Measurements from ENCODE around the gene TSPAN9. TPM values are rescaled to one million over a fixed set of nuclear protein-coding genes. Genes with fewer than 3 reads are reported as not detected.

The TSPAN9 gene
- total RNA-seq, 1 donor from 2014 or later, result 7.8 TPM

DNA sequence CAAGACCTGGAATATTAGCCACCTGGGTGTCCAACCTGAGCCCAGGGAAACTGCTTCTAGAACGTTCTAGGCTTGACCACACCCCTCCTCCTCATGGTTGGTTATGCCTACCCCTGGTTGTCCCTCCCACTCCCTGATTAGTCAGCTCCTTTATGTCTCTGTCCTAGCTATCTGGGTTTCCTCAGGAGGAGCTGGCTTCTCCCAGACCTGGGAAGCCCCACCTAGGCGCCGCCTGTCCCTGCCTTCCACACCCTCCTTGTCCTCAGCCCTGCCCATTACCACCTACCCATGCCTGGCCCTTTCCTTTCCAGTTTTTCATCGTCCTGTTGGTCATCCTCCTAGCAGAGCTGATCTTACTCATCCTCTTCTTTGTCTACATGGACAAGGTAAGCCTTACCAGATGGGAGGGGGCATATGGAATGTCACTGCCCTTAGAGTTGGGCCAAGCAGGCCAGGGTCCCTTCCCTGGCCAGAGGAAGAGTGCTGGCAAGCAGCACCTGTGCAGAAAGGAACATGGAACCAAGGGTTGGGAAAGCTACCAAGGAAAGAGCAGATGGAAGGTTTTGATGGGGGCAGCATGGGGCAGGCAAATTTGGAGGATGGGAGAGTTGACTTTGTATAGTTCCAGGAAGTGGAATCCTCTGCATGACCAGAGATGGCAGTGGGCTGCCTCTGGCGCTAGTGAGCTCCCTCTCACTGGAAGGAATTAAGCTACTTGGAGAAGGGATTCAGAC is 201.7 kb downstream of the TSPAN9 start:
- no peak overlapping the region for H3K27ac ChIP-seq
- no peaks in the 10 kb centered on the region for H4K20me1 ChIP-seq (ENCODE audit: low read depth)
- Mint-ChIP-seq H3K9me3 (no peaks in the 10 kb centered on the region), H3K27ac (no peak overlapping the region), H3K36me3 (peaks cover 6% of the 10 kb centered on the region), H3K4me3 (no peak overlapping the region), H3K4me1 (peaks cover 17% of the 10 kb centered on the region), H3K27me3 (ENCODE audit: insufficient read depth, low read depth) (peaks cover 2% of the 10 kb centered on the region)
- DNase-seq (ENCODE audit: low spot score), result no peak
- no peaks in the 10 kb centered on the region for H3K79me2 ChIP-seq (ENCODE audit: low read depth)
- no peaks in the 10 kb centered on the region for H3K9me3 ChIP-seq (ENCODE audit: low read depth)
- no peak overlapping the region for H2AFZ ChIP-seq (replicated peaks)
- no peaks in the 10 kb centered on the region for H3K27me3 ChIP-seq
- H3K36me3 ChIP-seq, result no peaks in the 10 kb centered on the region
- no peaks in the 10 kb centered on the region for H3K4me1 ChIP-seq
- TF ChIP-seq, protein P1, sequence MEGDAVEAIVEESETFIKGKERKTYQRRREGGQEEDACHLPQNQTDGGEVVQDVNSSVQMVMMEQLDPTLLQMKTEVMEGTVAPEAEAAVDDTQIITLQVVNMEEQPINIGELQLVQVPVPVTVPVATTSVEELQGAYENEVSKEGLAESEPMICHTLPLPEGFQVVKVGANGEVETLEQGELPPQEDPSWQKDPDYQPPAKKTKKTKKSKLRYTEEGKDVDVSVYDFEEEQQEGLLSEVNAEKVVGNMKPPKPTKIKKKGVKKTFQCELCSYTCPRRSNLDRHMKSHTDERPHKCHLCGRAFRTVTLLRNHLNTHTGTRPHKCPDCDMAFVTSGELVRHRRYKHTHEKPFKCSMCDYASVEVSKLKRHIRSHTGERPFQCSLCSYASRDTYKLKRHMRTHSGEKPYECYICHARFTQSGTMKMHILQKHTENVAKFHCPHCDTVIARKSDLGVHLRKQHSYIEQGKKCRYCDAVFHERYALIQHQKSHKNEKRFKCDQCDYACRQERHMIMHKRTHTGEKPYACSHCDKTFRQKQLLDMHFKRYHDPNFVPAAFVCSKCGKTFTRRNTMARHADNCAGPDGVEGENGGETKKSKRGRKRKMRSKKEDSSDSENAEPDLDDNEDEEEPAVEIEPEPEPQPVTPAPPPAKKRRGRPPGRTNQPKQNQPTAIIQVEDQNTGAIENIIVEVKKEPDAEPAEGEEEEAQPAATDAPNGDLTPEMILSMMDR (IDR thresholded peaks at IDR 0.05), result no peak
- TF ChIP-seq EZH2 (IDR thresholded peaks at IDR 0.05) (no peak), EZH2phosphoT487 (IDR thresholded peaks at IDR 0.05) (no peak)
- no peak overlapping the region for H3K4me2 ChIP-seq
- no peak overlapping the region for H3K9ac ChIP-seq
- H3F3A ChIP-seq (ENCODE audit: low read depth), result no peaks in the 10 kb centered on the region
- H3K4me3 ChIP-seq, result no peak overlapping the region

DNA sequence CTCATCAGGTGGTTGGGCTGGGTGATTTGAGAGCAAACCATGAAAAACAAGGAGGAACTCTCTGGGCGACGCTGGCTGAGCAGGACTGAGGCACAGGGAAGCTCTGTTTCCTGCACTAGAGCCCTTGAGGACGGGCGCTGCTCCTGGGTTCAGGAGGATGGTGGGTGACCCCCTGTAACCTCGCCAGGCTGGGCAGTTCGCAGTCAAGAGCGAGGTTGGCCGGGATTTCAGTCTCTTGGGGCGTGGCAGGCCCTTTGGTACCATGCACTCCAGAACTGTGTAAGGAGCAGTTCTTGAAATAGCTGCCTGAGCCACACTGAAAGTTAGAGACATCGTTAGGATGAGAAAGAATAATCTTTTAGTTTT is 202.2 kb downstream of the TSPAN9 start:
- Histone ChIP-seq H3K4me2 (no peak overlapping the region), H4K20me1 (ENCODE audit: low read depth) (no peaks in the 10 kb centered on the region), H2AFZ (replicated peaks) (no peak overlapping the region), H3K4me3 (no peak overlapping the region), H3K27ac (no peak overlapping the region), H3K4me1 (no peaks in the 10 kb centered on the region), H3K36me3 (no peaks in the 10 kb centered on the region), H3K9ac (no peak overlapping the region), H3K79me2 (ENCODE audit: low read depth) (no peaks in the 10 kb centered on the region), H3K27me3 (no peaks in the 10 kb centered on the region), H3K9me3 (ENCODE audit: low read depth) (no peaks in the 10 kb centered on the region), H3F3A (ENCODE audit: low read depth) (no peaks in the 10 kb centered on the region)
- Mint-ChIP-seq H3K36me3 (peaks cover 6% of the 10 kb centered on the region), H3K4me3 (no peak overlapping the region), H3K27ac (no peak overlapping the region), H3K9me3 (no peaks in the 10 kb centered on the region), H3K27me3 (ENCODE audit: insufficient read depth, low read depth) (peaks cover 4% of the 10 kb centered on the region), H3K4me1 (peaks cover 22% of the 10 kb centered on the region)
- TF ChIP-seq, protein P1 (IDR thresholded peaks at IDR 0.05), result no peak
- TF ChIP-seq EZH2 (IDR thresholded peaks at IDR 0.05) (no peak), EZH2phosphoT487 (IDR thresholded peaks at IDR 0.05) (no peak)
- no peak for DNase-seq (ENCODE audit: low spot score)

DNA sequence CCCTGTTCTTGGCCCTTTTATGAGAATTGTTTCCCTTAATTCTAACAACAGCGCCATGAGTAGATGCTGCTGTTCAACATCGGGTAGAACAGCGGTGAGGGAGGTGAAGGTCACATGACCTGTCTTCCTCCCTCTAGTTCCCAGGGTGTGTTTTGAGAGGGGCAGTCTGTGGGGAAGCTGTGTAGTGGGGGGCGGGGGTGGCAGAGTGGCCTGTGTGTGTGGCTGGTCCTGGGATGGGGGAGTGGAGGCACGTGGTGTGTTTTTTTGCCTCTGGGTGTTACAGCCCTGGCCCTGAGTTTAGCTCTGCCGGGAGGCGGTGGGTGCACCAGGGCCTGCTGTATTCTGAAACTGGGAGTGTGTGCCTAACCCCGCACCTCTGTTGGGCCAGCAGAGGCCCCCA is 202.7 kb downstream of the TSPAN9 start:
- Histone ChIP-seq H3K4me3 (no peak overlapping the region), H3K4me2 (no peak overlapping the region), H3K36me3 (no peaks in the 10 kb centered on the region), H3K27ac (no peak overlapping the region), H3K9ac (no peak overlapping the region), H3K4me1 (no peaks in the 10 kb centered on the region), H3K27me3 (no peaks in the 10 kb centered on the region), H3K9me3 (ENCODE audit: low read depth) (no peaks in the 10 kb centered on the region), H2AFZ (replicated peaks) (no peak overlapping the region), H4K20me1 (ENCODE audit: low read depth) (no peaks in the 10 kb centered on the region), H3K79me2 (ENCODE audit: low read depth) (no peaks in the 10 kb centered on the region), H3F3A (ENCODE audit: low read depth) (no peaks in the 10 kb centered on the region)
- peaks cover 4% of the 10 kb centered on the region for H3K27me3 Mint-ChIP-seq (ENCODE audit: insufficient read depth, low read depth)
- no peak for DNase-seq (ENCODE audit: low spot score)
- peaks cover 6% of the 10 kb centered on the region for H3K36me3 Mint-ChIP-seq
- no peak overlapping the region for H3K27ac Mint-ChIP-seq
- H3K9me3 Mint-ChIP-seq, result no peaks in the 10 kb centered on the region
- H3K4me1 Mint-ChIP-seq, result peaks cover 25% of the 10 kb centered on the region
- TF ChIP-seq EZH2phosphoT487 (IDR thresholded peaks at IDR 0.05) (no peak), EZH2 (IDR thresholded peaks at IDR 0.05) (no peak)
- TF ChIP-seq, protein P1 (IDR thresholded peaks at IDR 0.05), result no peak
- H3K4me3 Mint-ChIP-seq, result no peak overlapping the region
